Measurements from ENCODE around the gene POLR2C. TPM values are rescaled to one million over a fixed set of nuclear protein-coding genes. Genes with fewer than 3 reads are reported as not detected.

Gene POLR2C
- total RNA-seq, 1 donor from 2014 or later: 37.9 TPM

DNA sequence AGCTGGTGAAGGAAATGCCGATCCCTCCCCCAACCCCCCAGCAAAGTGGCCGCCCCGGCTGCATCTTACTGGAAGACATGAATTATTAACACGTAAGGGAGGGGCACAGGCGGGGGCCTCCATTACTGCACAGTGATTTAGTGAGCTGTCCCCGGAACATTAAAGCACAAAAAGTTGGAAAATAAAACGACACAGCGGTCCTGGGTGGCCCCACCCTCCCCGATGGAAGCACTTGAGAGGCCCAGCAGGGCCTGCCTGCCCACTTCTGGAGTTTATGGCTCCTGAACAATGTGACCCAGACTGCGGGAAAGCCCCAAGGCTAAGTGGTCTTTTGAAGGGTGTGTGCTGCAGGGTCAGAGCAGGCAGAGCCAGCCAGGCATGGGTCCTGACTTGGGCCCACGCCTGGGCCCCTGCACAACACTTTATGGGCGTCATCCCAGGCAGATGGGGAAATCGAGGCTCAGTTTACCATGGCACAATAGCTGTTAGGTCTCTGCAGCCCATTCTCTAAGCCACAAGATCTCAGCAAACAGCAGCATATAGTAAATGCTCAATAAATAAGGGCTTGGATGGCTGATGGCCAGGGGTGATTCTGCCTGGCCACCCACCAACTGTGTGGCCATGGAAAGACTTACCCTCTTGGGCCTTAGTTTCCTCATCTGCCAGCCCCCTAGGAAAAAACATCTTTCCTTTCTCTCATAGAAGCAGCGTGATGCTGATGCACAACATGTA lies 51.1 kb downstream of the POLR2C start:
- intact Hi-C loops (cut with DNase I): no loop called here
- DNase-seq (peak; percentile 30), ATAC-seq (ENCODE audit: poor library complexity) (no peak)

DNA sequence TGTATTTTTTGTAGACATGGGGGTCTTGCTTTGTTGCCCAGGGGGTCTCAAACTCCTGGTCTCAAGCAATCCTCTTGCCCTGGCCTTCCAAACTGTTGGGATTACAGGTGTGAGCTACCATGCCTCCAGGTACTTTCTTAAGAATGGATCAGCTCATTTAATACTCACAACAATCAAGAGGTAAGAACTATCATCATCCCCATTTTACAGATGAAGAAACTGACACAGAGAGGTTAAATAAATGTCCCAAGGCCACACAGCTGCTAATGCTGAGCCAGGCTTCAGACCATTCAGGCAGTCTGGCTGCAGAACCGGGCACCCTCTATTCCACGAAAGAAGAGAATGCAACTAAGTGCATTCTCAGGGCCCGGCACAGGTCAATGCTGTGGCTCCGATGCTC lies 51.9 kb downstream of the POLR2C start:
- ATAC-seq (ENCODE audit: poor library complexity): no peak
- intact Hi-C loops (cut with DNase I): no loop called here
- DNase-seq: no peak

DNA sequence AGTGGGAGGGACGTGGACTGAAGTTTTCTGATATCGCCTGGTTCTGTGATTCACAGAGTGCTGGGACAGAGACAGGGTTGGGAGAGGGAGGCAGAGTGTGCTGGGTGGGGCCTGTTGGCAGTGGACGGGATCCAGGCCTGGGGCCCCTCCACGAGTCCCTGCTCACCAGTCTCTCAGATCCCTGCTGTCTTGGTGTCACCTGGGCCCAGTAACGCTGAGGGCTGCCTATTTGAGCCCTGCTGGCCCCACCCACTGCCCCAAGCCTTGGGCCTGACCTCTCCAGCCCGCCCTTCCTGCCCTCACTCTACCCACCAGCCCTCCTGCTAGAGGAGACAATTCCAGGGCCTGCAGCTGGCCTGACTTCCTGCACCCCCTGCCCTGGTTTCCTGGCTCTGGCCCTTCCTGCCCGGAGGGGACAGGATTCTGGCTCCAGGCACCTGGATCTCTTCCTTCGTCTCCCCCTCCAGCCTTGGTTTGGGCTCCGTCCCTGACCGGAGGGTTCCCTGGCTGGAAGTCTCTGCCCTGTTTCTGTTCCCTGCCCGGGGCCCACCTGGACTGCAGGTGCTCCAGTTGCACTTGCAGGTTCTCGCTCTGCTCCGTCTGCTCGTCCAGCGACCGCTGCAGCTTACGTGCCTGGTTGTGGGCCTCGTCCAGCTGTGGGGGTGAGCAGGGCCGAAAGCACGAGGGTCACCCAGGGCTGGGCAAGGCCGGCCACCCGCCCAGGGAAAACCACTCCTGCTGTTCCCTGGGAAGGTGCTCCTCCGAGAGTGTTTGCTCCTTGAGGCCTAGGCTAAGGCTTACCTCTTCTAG lies 52.5 kb downstream of the POLR2C start:
- intact Hi-C loops (cut with DNase I): loop anchor here (5.0 kb wide), 1 partner anchor 213 kb away; no protein-coding TSS in a partner anchor
- no peak for ATAC-seq (ENCODE audit: poor library complexity)
- peak; percentile 40 for DNase-seq

GRCh38 chr16:57516176-57516725 lies 53.8 kb downstream of the POLR2C start:
- ATAC-seq (ENCODE audit: poor library complexity): no peak
- intact Hi-C loops (cut with DNase I): loop anchor here (5.0 kb wide), 1 partner anchor 214 kb away; no protein-coding TSS in a partner anchor
- peak; percentile 31 for DNase-seq

- intact Hi-C loops (cut with DNase I): loop anchor here (5.0 kb wide), 1 partner anchor 214 kb away; no protein-coding TSS in a partner anchor
- DNase-seq: no peak
- no peak for ATAC-seq (ENCODE audit: poor library complexity)
Measured at GRCh38 chr16:57516773-57517172, 54.3 kb downstream of the POLR2C start.

GRCh38 chr16:57517397-57518367 lies 55.2 kb downstream of the POLR2C start:
- no peak for ATAC-seq (ENCODE audit: poor library complexity)
- intact Hi-C loops (cut with DNase I): loop anchor here (2.0 to 5.0 kb wide), 2 partner anchors 99 to 215 kb away; no protein-coding TSS in a partner anchor
- no peak for DNase-seq

DNA sequence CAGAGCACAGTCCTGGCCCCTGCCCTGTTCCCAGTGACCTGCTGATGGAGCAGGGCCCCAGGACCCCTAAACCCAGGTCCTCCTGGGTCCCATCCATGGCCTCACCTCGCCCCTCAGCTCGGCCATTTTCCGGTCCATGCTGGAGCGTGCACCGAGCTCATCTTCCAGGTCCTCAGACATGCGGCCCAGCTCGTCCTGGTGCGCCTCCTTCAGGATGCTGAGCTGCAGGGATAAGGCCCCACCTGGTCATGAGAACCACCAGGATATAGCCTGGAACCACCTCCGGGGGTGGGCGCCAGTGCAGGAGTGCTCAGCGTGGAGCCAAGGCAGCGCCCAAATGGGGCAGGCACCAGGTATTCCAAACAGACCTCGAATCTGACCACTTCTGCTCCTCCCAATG lies 56.0 kb downstream of the POLR2C start:
- intact Hi-C loops (cut with DNase I): loop anchor here (2.0 to 5.0 kb wide), 2 partner anchors 100 to 216 kb away; no protein-coding TSS in a partner anchor
- DNase-seq: no peak
- ATAC-seq (ENCODE audit: poor library complexity): no peak

DNA sequence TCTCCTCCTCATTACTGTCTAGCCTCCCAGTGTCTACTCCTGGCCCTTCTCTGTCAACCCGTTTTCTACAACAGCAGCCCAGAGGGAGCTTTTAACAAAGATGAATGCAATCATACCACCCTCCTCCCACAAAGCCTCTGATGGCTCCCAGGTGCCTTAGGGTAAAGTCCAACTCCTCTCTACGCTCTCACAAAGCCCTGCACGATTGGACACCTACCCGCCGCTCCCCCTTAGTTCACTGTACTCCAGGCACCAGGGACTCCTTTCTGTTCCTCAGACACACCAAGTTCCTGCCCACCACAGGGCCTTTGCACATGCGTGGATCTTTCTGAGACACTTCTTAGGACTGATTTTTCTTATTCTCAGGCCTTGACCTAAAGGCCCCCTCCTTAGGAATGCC lies 56.4 kb downstream of the POLR2C start:
- ATAC-seq (ENCODE audit: poor library complexity): no peak
- intact Hi-C loops (cut with DNase I): loop anchor here (2.0 to 5.0 kb wide), 2 partner anchors 100 to 217 kb away; no protein-coding TSS in a partner anchor

GRCh38 chr16:57519796-57520360 lies 57.4 kb downstream of the POLR2C start:
- ATAC-seq (ENCODE audit: poor library complexity) (peak; percentile 82), DNase-seq (peak; percentile 88)
- intact Hi-C loops (cut with DNase I): loop anchor here (2.0 to 5.0 kb wide), 2 partner anchors 101 to 218 kb away; no protein-coding TSS in a partner anchor

More for the DNA sequence above, 56.4 kb downstream of the POLR2C start:
- DNase-seq: no peak

Other genes with a start within 250 kb of the POLR2C start
- gene ARL2BP, start 217.4 kb upstream of the POLR2C start, total RNA-seq: 58.2 TPM
- gene PLLP, start 178.0 kb upstream of the POLR2C start, total RNA-seq: 3.2 TPM
- gene CCL22, start 103.9 kb upstream of the POLR2C start, total RNA-seq: not detected
- 11.6 TPM for gene CX3CL1, start 90.2 kb upstream of the POLR2C start, total RNA-seq
- not detected for gene CCL17, start 57.9 kb upstream of the POLR2C start, total RNA-seq
- gene CIAPIN1, start 15.3 kb upstream of the POLR2C start, total RNA-seq: 41.8 TPM
- gene COQ9, start 15.2 kb upstream of the POLR2C start, total RNA-seq: 225 TPM
- gene DOK4, start 23.8 kb downstream of the POLR2C start, total RNA-seq: 7.5 TPM
- gene CCDC102A, start 73.9 kb downstream of the POLR2C start, total RNA-seq: 10.5 TPM
- gene ADGRG5, start 80.0 kb downstream of the POLR2C start, total RNA-seq: 0.05 TPM
- 23.0 TPM for gene ADGRG1, start 166.0 kb downstream of the POLR2C start, total RNA-seq
- 0.48 TPM for gene ADGRG3, start 205.6 kb downstream of the POLR2C start, total RNA-seq
- gene DRC7, start 232.1 kb downstream of the POLR2C start, total RNA-seq: not detected